ENCODE results near the gene RNASEH2B. TPM values are rescaled to one million over a fixed set of nuclear protein-coding genes. Genes with fewer than 3 reads are reported as not detected.

The RNASEH2B gene
- total and polyA plus RNA-seq, 9 of the 15 experiments (the other 6 are each of a cell fraction or from before 2014, with no cell fraction given), result 26.3 to 109 (median 62.5) TPM

- Histone ChIP-seq H3K4me1 (replicated peaks in 1 of 2; ENCODE audit: control insufficient read depth in 2 of 2, insufficient read depth in 2 of 2, low read length in 2 of 2) (peaks cover 0 to 5% of the 10 kb centered on the region in 2 experiments; a peak in 2 of 5 replicates), H3K4me2 (ENCODE audit: insufficient read depth, low read length) (no peak overlapping the region), H3K36me3 (ENCODE audit: control insufficient read depth, insufficient read depth, low read length) (no peaks in the 10 kb centered on the region), H3K9me1 (ENCODE audit: control insufficient read depth, insufficient read depth, low read length) (no peaks in the 10 kb centered on the region), H3K79me2 (ENCODE audit: control insufficient read depth, insufficient read depth, low read length) (no peaks in the 10 kb centered on the region), H3K9me3 (replicated peaks; ENCODE audit: control insufficient read depth, insufficient read depth, low read depth, low read length) (no peaks in the 10 kb centered on the region), H3K4me3 (no peak overlapping the region), H3K27ac (ENCODE audit: extremely low read depth, low read depth, low read length) (no peak overlapping the region), H4K20me1 (replicated peaks; ENCODE audit: control insufficient read depth, insufficient read depth, low read length) (no peaks in the 10 kb centered on the region), H2AFZ (ENCODE audit: low read depth, low read length) (no peak overlapping the region), H3K27me3 (ENCODE audit: control insufficient read depth in 2 of 2, insufficient read depth in 2 of 2, low read length in 2 of 2) (no peaks in the 10 kb centered on the region), H3K9ac (ENCODE audit: insufficient read depth in 1 of 2, low read depth in 2 of 2, low read length in 2 of 2) (no peak overlapping the region)
- ChIA-PET POLR2A (no interaction called here), CTCF (ENCODE audit: low intra/inter-chr PET ratio) (no interaction called here)
- DNase-seq (ENCODE audit: extremely low read depth in 1 of 4, low spot score in 3 of 4) (no peak), ATAC-seq (no peak), FAIRE-seq (no peak)
- intact Hi-C loops (cut with micrococcal nuclease), result no loop called here
- no peak for TF ChIP-seq ZBTB8A (IDR thresholded peaks at IDR 0.05; ENCODE audit: partially characterized antibody)
- no peak for TF ChIP-seq PURB (CRISPR knock-in tag; IDR thresholded peaks at IDR 0.05; ENCODE audit: low read depth)
- TF ChIP-seq RNF2 (IDR thresholded peaks at IDR 0.05), result no peak
- TF ChIP-seq SMC3 (conservative IDR thresholded peaks at IDR 0.05; ENCODE audit: insufficient read depth, low read depth, low read length), result no peak
- TF ChIP-seq DEAF1 (CRISPR knock-in tag; IDR thresholded peaks at IDR 0.05), result no peak
- no peak for TF ChIP-seq GMEB1 (CRISPR knock-in tag; IDR thresholded peaks at IDR 0.05)
- TF ChIP-seq DNMT1 (IDR thresholded peaks at IDR 0.05), result no peak
- no peak for TF ChIP-seq KLF1 (tag; IDR thresholded peaks at IDR 0.05)
- TF ChIP-seq USF1 (CRISPR knock-in tag; IDR thresholded peaks at IDR 0.05), result no peak
- no peak for TF ChIP-seq NCOA6 (IDR thresholded peaks at IDR 0.05)
- TF ChIP-seq ZNF280B (CRISPR knock-in tag; IDR thresholded peaks at IDR 0.05), result no peak
- no peak for TF ChIP-seq CC2D1A (IDR thresholded peaks at IDR 0.05)
- no peak for TF ChIP-seq IFI16 (CRISPR knock-in tag; IDR thresholded peaks at IDR 0.05)
- TF ChIP-seq ZNF830 (CRISPR knock-in tag; IDR thresholded peaks at IDR 0.05), result no peak
- TF ChIP-seq PHB2 (IDR thresholded peaks at IDR 0.05; ENCODE audit: low read depth), result no peak
- in situ Hi-C loops (cut with MboI), result no loop called here
- WGBS (ENCODE audit: insufficient coverage, low coverage, missing lambda C conversion rate), result 50% methylated on average over 2 of the region's 3 CpGs
- BruUV-seq (replicated peaks), result no TSS peak
Measured at GRCh38 chr13:50974268-50974667, 64.7 kb downstream of the RNASEH2B start.

Data from K562 (cell line).